ENCODE data around the gene CPSF3.

DNA sequence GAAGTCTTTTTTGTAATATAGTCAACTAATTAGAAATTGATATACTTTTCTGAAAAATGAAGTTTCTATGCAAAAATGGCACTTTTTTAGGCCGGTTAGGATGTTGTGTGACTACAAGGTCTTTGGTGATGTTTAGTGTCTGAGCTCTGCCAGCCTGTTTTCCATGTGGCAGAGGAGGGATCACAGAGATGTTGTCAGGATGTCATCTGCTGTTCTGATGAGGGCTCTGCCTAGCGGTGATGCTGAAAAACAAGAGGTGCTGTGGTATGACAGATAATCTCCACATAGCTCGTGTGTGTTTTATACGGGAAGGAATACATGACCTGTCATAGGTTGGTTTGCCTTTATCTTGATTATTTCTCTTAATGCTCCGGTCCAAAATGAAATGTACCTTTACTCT is 38.9 kb downstream of the CPSF3 start:
- TF ChIP-seq EZH2 (IDR thresholded peaks at IDR 0.05; ENCODE audit: borderline replicate concordance, insufficient read depth, low read depth, low read length, poor library complexity, severe bottlenecking): no peak
- TF ChIP-seq CTCF (IDR thresholded peaks at IDR 0.05): no peak

Data from B cell (primary cell).